Stimulated activated CD4-positive, alpha-beta T cell treated with anti-CD3 and anti-CD28 coated beads, Interleukin-4, amount 100 ng/mL, for 24 hours (primary cell): ENCODE results near the gene MUC4.
"Not testable (repeated sequence)": the region's sequence is repeated elsewhere in the genome, so short reads cannot be mapped to it uniquely, and the experiment has no call there.

ENCODE experiments used
- DNase-seq: peaks from one replicate; pipeline ENCODE4 v3.0.0-alpha.2; 2020

MUC4 gene

GRCh38 chr3:195834675-195835583 is 23.2 kb upstream of the MUC4 start:
- no peak for DNase-seq

- no peak for DNase-seq
Measured at GRCh38 chr3:195829897-195830254, 18.1 kb upstream of the MUC4 start.

DNA sequence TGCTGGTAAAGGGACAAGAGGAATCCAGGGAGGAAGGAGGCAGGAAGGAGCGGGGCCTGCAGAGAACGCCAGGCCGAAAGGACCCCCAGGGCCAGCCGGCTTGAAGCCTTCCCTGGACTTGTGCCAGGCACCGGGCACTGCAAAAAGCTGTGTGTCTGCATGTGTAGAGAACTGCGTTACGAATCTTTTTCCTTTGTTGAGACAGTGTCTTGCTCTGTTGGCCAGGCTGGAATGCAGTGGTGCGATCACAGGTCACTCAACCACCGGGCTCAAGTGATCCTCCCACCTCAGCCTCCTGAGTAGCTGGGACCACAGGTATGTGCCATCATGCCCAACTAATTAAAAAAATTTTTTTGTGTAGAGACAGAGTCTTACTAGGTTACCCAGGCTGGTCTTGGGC is 17.0 kb upstream of the MUC4 start:
- DNase-seq: no peak

GRCh38 chr3:195825857-195826804 is 14.4 kb upstream of the MUC4 start:
- DNase-seq: no peak

DNA sequence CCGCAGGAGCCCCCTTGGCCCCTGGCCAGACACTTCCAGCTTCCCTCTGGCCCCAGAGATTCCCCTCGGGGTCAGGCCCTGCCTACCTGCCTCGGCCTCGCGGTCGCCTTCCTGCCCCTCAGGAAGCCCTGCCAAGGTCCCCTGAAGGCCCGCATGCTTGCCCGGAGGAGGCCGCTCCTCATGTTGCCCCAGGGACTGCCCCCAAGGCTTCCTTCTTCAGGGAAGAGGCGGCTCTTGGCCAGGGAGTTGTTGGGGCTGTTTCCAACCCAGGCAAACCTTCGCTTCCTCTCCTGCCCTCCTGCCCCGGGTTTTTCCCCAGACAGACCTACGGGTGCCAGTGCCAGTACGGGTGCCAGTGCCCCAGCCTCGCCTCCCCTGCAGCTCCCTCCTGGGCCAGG is 13.5 kb upstream of the MUC4 start:
- DNase-seq: no peak

DNA sequence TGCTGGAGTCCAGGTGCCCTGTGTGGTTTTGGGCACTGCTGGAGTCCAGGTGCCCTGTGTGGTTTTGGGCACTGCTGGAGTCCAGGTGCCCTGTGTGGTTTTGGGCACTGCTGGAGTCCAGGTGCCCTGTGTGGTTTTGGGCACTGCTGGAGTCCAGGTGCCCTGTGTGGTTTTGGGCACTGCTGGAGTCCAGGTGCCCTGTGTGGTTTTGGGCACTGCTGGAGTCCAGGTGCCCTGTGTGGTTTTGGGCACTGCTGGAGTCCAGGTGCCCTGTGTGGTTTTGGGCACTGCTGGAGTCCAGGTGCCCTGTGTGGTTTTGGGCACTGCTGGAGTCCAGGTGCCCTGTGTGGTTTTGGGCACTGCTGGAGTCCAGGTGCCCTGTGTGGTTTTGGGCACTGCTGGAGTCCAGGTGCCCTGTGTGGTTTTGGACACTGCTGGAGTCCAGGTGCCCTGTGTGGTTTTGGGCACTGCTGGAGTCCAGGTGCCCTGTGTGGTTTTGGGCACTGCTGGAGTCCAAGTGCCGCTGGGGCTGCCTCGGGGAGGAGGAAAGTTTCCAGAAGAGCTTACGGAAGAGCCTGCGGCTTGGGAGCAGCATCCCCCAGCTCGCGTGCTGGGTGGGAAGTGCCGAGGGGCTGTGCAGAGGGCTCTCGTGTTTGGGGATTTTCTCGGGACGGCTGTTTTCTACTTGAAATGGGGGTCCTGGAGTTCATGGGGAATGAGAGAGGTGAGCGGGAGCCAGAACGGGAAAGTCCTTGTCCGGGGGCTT is 12.9 kb upstream of the MUC4 start:
- DNase-seq: not testable (repeated sequence)

DNA sequence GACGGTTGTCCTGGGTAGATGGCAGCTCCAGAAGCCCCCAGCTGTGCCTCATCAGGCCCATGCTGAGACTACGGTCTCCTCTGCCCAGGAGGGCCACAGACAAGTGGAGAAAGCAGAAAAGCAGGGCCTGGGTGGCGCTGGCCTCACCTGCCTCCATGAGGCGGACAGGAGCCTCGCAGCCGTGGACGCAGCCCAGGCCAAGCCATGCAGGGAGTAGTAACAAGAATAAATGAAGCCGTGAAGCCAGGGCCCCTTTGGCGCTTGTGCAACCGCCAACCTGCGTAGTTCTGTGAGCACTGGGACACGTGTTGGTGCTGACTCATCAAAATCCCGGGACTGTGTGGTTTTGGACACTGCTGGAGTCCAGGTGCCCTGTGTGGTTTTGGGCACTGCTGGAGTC is 12.3 kb upstream of the MUC4 start:
- no peak for DNase-seq

- no peak for DNase-seq
Measured at GRCh38 chr3:195823280-195823679, 11.6 kb upstream of the MUC4 start.

DNA sequence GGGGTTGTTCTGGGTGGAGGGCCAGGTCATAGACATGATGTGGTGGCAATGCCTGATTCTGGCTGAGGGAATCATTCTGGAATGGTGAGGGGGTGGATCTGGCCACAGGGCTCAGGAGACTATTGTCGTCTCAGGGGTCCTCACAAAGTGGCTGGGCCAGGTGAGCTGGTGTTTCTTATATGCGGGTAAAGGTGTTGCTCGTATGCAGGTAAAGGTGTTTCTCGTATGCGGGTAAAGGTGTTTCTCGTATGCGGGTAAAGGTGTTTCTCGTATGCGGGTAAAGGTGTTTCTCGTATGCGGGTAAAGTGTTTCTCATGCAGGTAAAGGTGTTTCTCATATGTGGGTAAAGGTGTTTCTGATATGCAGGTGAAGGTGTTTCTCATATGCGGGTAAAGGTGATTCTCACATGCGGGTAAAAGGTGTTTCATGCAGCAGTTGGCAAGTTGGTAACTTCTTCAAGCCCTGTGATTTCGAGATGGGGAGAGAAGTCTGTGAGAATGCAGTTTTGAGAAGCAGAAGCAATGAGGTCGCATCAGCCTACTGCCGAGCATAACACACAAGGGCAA is 10.5 kb upstream of the MUC4 start:
- DNase-seq: no peak

GRCh38 chr3:195821403-195822130 is 9.8 kb upstream of the MUC4 start:
- no peak for DNase-seq

- no peak for DNase-seq
Measured at GRCh38 chr3:195820901-195821300, 9.2 kb upstream of the MUC4 start.

DNA sequence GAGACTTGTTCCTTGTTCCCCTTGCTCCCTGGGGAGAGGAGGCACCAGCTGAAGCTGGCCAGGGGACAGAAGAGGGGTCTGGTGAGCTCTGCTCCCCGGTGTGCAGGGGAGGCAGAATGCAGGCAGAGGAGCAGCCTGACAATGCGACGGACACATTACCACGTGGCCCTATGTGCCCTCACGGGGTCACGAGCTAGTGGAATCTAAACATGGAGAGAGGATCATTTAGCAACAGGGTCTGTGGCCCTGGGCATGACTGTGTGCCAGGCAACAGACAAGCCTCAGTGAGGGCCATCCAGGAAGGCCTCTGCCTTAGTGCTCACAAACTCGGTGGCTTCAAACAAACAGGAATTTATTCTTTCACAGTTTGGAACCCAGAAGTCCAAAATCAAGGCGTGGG is 8.5 kb upstream of the MUC4 start:
- DNase-seq: no peak

DNA sequence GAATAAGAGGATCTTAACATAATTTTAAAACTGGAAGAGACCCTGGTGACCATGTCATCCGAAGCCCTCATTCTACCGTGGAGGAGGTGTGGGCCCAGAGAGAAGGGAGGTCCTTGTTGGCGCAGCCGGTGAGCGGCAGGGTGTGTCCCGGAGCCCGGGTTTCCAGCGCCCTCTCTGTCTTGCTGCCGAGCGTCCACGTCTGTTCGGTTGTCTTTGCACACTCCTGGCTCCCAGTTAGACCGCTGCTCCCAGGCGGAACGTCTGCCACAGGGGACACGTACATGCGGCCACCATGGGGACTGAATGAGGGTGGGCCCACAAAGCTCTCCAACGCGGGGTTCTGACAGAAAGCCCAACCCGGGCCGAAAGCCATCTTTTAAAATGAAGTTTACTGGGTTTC is 6.6 kb upstream of the MUC4 start:
- DNase-seq: no peak

DNA sequence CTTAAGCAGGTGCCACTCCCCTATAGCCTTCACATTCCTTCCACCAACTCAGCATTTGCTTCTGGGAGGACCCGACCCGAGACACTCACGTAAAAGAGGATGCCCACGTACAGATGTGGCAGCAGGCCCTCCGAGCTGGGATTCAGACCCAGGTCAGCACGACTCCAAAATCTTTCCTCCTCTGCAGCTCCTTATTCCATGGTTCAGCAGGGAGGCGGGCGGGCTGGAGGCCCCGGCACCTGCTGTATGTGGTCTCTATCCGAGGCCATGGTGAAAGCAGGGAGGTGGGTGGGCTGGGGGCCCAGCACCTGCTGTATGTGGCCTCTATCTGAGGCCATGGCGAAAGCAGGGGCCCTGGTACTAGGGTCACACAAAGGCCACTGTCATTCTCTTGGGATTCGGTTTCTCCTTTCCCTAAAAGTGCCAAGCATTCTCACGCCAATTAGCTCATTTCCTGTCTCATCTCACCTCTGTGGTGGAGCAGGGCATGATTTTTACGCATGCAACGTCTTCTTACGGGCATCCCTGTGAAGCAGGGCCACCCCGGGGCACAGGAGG is 5.9 kb upstream of the MUC4 start:
- no peak for DNase-seq

- not testable (repeated sequence) for DNase-seq
Measured at GRCh38 chr3:195816276-195816913, 4.7 kb upstream of the MUC4 start.

DNA sequence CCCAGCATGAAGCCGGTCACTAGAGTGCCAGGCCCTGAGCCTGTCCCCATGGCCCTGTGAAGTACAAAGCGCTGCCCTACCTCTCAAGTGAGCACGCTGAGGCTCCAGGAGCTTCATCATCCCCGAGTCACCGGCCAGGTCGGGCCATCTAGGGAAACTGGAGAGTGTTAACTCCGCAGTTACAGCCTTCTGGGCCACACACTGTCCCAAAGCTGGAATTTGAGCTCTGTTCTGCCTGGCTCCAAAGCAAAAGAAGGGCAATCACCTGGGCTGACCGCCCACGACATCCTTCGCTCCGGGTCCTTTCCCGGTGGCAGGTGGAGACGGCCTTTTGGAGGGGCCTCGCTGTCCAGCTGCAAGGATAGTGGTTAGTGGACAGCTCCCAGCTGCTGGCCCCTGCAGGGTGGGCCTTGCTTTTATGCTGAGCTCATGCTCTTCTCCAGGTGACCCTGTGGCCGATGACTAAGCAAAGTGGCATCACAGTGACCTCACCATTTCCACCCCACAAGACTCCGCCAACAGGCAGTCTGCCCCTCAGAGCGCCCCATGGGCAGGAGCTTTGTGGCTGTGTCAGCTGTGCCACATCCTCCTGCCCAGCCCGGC is 3.5 kb upstream of the MUC4 start:
- no peak for DNase-seq

GRCh38 chr3:195813916-195814640 is 2.3 kb upstream of the MUC4 start:
- DNase-seq: no peak

DNA sequence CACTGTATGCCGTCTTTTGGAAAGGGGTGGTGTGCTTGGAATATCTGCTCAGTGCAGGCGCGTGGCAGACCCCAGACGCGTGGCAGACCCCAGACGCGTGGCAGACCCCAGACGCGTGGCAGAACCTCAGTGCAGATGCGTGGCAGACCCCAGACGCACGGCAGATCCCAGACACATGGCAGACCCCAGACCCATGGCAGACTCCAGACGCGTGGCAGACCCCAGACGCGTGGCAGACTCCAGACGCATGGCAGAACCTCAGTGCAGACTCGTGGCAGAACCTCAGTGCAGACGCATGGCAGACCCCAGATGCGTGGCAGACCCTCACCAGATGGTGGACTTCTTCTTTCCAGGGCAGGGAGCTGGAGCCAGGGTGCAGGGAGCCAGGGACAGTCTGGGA is 637 bp upstream of the MUC4 start:
- DNase-seq: no peak

DNA sequence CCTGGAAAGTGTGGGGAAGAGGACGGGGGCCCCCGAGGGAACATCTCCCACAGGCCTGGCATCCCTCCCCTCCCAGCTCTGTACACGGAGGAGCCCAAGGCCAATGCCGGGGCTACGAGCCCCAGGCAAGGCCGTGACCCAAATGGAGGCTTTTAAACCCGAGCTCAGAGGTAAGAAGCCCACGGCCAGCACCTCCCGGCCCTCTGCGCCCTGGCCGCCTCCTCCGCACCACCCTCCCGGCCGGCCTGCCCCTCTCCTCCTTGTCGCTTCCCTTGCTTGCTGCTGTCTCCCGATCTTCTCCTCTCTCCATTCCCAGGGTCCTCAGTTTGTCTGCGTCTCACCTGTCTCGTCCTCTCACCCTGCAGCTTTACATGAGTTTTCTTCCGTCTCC is 1.3 kb downstream of the MUC4 start:
- DNase-seq: no peak

GRCh38 chr3:195809796-195810454 is 1.8 kb downstream of the MUC4 start:
- no peak for DNase-seq
